Osteoblast (primary cell): ENCODE data around the gene KRT33A. TPM values are rescaled to one million over a fixed set of nuclear protein-coding genes. Genes with fewer than 3 reads are reported as not detected.

Experiments
- DNase-seq: peaks from one replicate; pipeline ENCODE4 v3.0.0; 2011; ENCODE audit warnings: low spot score, mixed read lengths; ENCODE audit not compliant: insufficient read length; ENCODE audit errors: missing footprints
- H2AFZ ChIP-seq: 2 replicates; pipeline ENCODE4 v1.6.0; 2011; ENCODE audit warnings: mild to moderate bottlenecking, low read length
- H3K27ac ChIP-seq: 2 replicates; pipeline ENCODE4 v1.5.1; 2011; ENCODE audit warnings: mild to moderate bottlenecking, low read depth, low read length, moderate library complexity
- H3K27me3 ChIP-seq: 2 replicates; pipeline ENCODE4 v1.6.0; 2012; ENCODE audit warnings: mild to moderate bottlenecking, control low read depth, inconsistent platforms, low read length, moderate library complexity; ENCODE audit not compliant: insufficient read depth
- H3K36me3 ChIP-seq: 2 replicates; pipeline ENCODE4 v1.5.1; 2011; ENCODE audit warnings: mild to moderate bottlenecking, low read length, control low read depth, moderate library complexity; ENCODE audit not compliant: insufficient read depth
- H3K4me1 ChIP-seq: 2 replicates; pipeline ENCODE4 v1.5.1; 2011; ENCODE audit warnings: mild to moderate bottlenecking, low read length, control low read depth, moderate library complexity; ENCODE audit not compliant: insufficient read depth
- H3K4me2 ChIP-seq: 2 replicates; pipeline ENCODE4 v1.6.0; 2011; ENCODE audit warnings: mild to moderate bottlenecking, low read length; ENCODE audit not compliant: insufficient read depth
- H3K4me3 ChIP-seq: fragments of 200-600 bp; sonication (generic); 3 replicates; pipeline ENCODE4 v1.5.1; 2012; ENCODE audit warnings: mild to moderate bottlenecking, low read length, inconsistent platforms; ENCODE audit not compliant: insufficient read depth
- H3K79me2 ChIP-seq: 2 replicates; pipeline ENCODE4 v1.6.0; 2012; ENCODE audit warnings: mild to moderate bottlenecking, low read length, control low read depth, inconsistent platforms; ENCODE audit not compliant: insufficient read depth
- H3K9me3 ChIP-seq: 2 replicates; pipeline ENCODE4 v1.5.1; 2011; ENCODE audit warnings: low read depth, low read length, control low read depth
- H4K20me1 ChIP-seq: 2 replicates; pipeline ENCODE4 v1.6.0; 2012; ENCODE audit warnings: mild to moderate bottlenecking, low read length, control low read depth; ENCODE audit not compliant: insufficient read depth
- total RNA-seq: library from RNA; depleted of rRNA; stranded (reverse); fragments of >200 nt; gene quantifications from 2 replicates; pipeline ENCODE4 v1.2.3, GENCODE V29; 2012
- TF ChIP-seq, protein P1 (sequence below): IDR thresholded peaks from 2 replicates; pipeline ENCODE4 v1.5.1; 2011; ENCODE audit warnings: mild to moderate bottlenecking, low read depth, low read length, moderate library complexity; ENCODE audit errors: extremely low read depth

The KRT33A gene
- total RNA-seq, 1 donor, result not detected

DNA sequence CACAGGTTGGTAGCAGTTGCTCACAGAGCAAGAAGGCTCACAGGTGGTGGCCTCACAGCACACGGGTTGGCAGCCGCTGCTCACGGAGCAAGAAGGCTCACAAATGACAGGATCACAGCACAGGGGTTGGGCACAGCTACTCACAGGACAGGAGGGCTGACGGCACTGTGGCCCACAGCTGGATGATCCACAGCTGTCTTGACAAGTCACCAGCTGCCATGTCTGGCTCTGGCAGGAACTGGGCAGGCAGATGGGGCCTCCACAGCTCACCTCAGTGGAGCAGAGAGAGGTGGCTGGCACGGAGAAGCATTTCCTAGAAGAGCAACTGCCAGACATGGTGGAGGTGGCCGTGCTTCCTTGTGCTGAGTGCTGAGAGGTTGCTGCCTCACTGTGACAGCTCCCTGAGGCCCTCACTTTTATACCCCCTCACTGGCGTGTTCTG, 41.7 kb downstream of the KRT33A start, which contains the start of gene KRTAP16-1:
TSS of gene KRTAP16-1 (minus strand) at position 392 of the 442 bp plus-strand sequence. CDS start at position 336, 56 bp downstream.
- Histone ChIP-seq H3K27me3 (no peaks in the 10 kb centered on the region), H3K9me3 (no peaks in the 10 kb centered on the region), H3K4me3 (peak within 1 kb of the TSS; percentile 38), H4K20me1 (no peaks in the 10 kb centered on the region), H3K27ac (no peak within 1 kb of the TSS), H3K4me2 (peak within 1 kb of the TSS; percentile 32), H2AFZ (peak within 1 kb of the TSS; percentile 83), H3K36me3 (no peaks in the 10 kb centered on the region), H3K79me2 (no peaks in the 10 kb centered on the region), H3K4me1 (peaks cover 11% of the 10 kb centered on the region)
- TF ChIP-seq, protein P1, sequence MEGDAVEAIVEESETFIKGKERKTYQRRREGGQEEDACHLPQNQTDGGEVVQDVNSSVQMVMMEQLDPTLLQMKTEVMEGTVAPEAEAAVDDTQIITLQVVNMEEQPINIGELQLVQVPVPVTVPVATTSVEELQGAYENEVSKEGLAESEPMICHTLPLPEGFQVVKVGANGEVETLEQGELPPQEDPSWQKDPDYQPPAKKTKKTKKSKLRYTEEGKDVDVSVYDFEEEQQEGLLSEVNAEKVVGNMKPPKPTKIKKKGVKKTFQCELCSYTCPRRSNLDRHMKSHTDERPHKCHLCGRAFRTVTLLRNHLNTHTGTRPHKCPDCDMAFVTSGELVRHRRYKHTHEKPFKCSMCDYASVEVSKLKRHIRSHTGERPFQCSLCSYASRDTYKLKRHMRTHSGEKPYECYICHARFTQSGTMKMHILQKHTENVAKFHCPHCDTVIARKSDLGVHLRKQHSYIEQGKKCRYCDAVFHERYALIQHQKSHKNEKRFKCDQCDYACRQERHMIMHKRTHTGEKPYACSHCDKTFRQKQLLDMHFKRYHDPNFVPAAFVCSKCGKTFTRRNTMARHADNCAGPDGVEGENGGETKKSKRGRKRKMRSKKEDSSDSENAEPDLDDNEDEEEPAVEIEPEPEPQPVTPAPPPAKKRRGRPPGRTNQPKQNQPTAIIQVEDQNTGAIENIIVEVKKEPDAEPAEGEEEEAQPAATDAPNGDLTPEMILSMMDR, result no peak
- no peak for DNase-seq

DNA sequence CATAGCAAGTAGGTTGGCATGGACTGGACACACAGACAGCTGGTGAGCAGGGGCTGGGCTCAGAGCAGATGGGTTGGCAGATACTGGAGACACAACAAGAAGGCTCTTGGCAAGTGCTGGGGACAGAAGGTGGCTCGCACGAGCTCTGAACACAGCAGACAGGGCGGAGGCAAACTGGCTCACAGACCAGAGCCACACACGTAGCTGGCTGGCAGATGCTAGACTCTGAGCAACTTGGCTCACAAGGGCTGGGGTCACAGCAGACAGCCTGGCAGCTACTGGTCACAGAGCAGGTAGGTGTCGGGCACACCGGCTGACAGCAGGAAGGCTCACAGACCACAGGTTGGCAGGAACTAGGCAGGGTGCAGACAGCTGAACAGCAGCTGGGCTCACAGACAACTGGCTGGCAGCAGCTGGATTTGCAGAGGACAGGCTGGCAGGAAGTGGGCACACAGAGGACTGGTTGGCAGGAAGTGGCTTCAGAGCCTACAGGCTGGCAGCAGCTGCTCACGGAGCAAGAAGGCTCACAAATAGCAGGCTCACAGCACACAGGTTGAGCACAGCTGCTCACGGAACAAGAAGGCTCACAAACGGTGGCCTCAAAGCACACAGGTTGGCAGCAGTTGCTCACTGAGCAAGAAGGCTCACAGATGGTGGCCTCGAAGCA, 42.2 kb downstream of the KRT33A start:
- H4K20me1 ChIP-seq, result no peaks in the 10 kb centered on the region
- no peaks in the 10 kb centered on the region for H3K9me3 ChIP-seq
- H3K4me1 ChIP-seq, result peaks cover 11% of the 10 kb centered on the region
- H3K4me2 ChIP-seq, result peak overlapping the region; percentile 32
- H3K27ac ChIP-seq, result no peak overlapping the region
- H3K79me2 ChIP-seq, result no peaks in the 10 kb centered on the region
- peak overlapping the region; percentile 38 for H3K4me3 ChIP-seq
- DNase-seq, result peak; percentile 79
- H3K36me3 ChIP-seq, result no peaks in the 10 kb centered on the region
- TF ChIP-seq, protein P1, result no peak
- H2AFZ ChIP-seq, result peak overlapping the region; percentile 83
- H3K27me3 ChIP-seq, result no peaks in the 10 kb centered on the region

DNA sequence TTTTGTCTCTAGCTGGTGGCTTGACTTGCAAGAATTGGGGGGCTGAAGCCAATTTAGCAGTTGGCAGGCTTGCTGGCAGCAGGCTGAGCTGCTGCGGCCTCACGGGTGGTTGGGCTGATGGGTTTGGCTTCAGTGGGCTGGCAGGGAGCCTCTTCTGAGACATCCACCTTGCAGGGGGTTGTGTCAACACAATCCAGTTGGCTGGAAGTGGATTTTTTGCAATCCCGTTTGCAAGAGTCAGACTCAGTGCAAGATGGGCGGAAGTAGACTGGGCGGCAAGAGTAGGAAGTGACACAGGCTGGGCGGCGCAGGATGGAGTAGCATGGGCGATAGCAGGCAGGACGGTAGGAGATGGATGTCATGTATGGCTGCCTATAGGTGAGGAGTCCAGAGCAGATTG, 43.0 kb downstream of the KRT33A start:
- TF ChIP-seq, protein P1, result no peak
- H2AFZ ChIP-seq, result peak overlapping the region; percentile 83
- H3K27me3 ChIP-seq, result no peaks in the 10 kb centered on the region
- peak overlapping the region; percentile 32 for H3K4me2 ChIP-seq
- H3K9me3 ChIP-seq, result no peaks in the 10 kb centered on the region
- H4K20me1 ChIP-seq, result no peaks in the 10 kb centered on the region
- peaks cover 11% of the 10 kb centered on the region for H3K4me1 ChIP-seq
- peak; percentile 76 for DNase-seq
- no peaks in the 10 kb centered on the region for H3K79me2 ChIP-seq
- H3K27ac ChIP-seq, result no peak overlapping the region
- H3K36me3 ChIP-seq, result no peaks in the 10 kb centered on the region
- peak overlapping the region; percentile 38 for H3K4me3 ChIP-seq

DNA sequence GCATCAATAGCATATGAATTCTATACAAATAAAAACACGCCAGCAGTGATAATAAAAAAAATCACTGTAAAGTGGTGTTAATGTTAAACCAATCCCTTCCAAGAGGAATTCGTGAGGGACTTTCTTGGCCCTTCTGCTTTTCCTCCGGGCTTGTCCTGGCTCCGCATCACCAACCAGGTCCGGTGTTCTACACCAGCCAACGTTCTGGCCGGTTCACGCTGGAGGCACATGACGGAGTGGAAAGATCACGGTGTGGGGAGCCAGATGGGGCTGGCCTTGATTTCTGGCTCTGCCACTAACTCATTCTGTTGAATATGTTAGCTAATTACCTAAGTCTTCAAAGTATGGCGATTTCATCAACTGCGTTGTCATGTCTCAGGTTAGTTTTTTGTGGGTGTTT, 46.5 kb downstream of the KRT33A start:
- H3K27me3 ChIP-seq, result no peaks in the 10 kb centered on the region
- no peaks in the 10 kb centered on the region for H3K36me3 ChIP-seq
- TF ChIP-seq, protein P1, result no peak
- H3K4me3 ChIP-seq, result no peak overlapping the region
- peaks cover 11% of the 10 kb centered on the region for H3K4me1 ChIP-seq
- H3K9me3 ChIP-seq, result no peaks in the 10 kb centered on the region
- H2AFZ ChIP-seq, result no peak overlapping the region
- H3K27ac ChIP-seq, result no peak overlapping the region
- H3K79me2 ChIP-seq, result no peaks in the 10 kb centered on the region
- H3K4me2 ChIP-seq, result no peak overlapping the region
- no peaks in the 10 kb centered on the region for H4K20me1 ChIP-seq
- no peak for DNase-seq
